Stimulated activated CD4-positive, alpha-beta T cell treated with anti-CD3 and anti-CD28 coated beads, Interleukin-2, amount 100 ng/mL, for 4 hours (primary cell): Measurements from ENCODE around the gene DKC1.
"Not testable (repeated sequence)": the region's sequence is repeated elsewhere in the genome, so short reads cannot be mapped to it uniquely, and the experiment has no call there.

ENCODE experiments used
- DNase-seq: peaks from one replicate; pipeline ENCODE4 v3.0.0-alpha.2; 2020; ENCODE audit warnings: low read depth

DKC1 gene

DNA sequence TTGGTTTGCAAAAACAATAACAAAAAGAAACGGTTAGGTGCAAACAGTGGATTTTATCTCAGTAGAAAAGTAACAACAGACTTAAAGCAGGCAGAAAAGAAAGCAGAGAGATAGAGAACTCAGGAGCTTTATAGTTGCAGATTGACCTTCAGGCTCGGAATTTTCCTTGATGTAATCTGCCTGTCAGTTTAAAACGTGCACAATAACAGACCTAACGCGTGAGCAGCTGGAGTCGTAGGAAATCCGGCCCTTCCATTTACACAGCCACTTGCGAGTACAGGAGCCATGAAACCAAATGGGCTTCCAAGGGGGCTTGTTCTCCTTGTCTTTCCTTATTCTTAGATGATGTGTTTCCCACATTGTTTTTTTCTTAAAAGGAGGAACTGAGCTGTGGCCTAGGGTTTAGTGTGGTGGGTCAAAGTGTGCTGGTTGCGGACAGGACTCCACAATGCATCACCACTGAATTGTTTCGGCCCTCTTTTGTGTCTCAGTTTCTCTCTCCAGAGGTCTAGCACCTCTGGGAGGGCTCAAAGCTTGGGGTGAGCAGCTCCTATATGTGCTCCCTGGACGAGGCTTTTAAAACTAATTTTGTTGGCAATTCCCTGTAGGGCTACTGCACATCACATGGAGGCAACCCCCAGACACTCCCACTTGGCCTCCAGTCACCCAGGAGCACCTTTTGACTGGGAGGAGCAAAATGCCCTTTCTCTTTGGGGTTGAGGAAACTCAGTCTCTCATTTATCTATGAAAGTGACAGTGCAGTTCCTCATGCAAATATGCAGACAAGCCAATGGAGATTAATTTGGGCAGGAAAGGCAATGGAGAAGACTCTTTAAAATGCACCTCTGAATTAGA is 56.5 kb downstream of the DKC1 start:
- DNase-seq: no peak

DNA sequence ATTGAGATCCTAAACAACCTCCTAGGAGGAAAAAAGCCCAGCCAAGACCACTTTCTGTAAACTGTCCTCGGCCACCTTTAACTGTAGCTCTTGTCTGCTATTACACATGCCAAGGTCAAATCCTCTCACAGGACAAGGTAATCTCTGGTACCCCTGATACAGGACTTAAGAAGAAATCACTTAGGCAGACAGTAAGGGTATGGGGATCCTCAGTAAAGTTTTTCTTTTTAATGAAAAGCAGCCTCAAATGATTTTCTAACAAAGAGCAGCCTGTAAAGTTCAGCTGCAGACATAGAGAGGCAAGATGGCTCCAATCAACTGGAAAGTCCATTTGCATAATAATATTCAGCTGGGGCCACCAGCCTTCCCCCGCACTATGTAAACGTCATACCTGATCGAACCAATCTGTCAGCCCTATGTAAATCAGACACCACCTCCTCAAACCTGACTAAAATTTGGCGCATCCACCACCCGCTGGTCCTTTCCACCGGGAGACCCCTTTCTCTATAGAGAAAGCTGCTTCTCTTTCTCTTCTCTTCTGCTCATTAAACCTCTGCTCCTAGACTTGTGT is 57.2 kb downstream of the DKC1 start:
- no peak for DNase-seq

DNA sequence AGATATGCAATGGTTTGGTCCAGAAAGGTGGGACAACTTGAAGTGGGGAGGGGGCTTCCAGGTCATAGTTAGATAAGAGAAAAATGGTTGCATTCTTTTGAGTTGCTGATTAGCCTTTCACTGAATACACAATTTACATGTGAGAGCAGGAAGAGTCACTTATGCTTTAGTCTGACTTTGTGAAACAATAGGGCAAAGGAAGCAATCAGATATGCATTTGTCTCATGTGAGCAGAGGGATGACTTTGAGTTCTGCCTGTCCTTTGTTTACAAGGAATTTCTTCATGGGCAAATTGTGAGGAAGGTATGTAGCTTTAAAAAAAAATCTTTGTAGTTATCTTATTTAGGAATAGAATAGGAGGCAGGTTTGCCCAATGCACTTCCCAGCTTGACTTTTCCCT is 58.9 kb downstream of the DKC1 start:
- no peak for DNase-seq

DNA sequence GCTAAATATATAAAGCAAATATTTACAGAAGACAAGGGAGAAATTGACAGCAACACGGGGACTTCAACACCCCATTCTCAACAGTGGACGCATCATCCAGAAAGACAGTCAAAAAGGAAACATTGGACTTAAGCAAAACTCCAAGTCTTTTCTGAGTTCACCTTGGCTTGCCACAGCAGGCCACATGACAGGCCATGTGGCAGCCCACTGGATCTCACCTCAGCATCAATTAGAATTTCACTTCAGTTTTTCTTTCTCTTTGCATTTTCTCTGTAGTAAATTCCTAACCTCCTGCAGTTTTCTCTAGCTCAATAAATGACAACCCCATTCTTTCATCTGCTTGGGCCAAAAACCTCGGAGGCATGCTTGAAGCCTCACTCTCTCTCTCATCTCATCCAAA is 59.4 kb downstream of the DKC1 start:
- DNase-seq: no peak

DNA sequence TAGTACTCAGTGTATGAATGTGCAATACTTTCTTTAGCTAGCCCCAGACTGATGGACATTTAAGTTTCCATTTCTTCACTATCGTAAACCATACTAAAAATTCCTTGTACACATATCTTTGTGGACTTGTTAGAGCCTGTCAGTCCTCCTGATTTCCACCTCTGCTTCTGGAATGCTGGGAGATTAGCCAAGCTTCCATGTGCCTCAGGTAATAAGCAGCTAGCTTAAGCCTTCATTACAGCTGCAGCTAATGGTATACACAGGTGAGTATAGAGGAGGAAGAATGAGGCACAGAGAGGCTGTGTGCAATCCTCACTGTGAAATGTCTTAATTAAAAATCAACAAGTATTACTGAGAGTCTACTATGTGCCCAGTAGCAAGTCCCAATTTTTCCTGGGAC is 62.0 kb downstream of the DKC1 start:
- no peak for DNase-seq

DNA sequence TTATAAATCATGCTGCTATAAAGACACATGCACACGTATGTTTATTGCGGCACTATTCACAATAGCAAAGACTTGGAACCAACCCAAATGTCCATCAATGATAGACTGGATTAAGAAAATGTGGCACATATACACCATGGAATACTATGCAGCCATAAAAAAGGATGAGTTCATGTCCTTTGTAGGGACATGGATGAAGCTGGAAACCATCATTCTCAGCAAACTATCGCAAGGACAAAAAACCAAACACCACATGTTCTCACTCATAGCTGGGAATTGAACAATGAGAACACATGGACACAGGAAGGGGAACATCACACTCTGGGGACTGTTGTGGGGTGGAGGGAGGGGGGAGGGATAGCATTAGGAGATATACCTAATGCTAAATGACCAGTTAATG is 62.9 kb downstream of the DKC1 start:
- DNase-seq: not testable (repeated sequence)
